Measurements from ENCODE around the gene CCDC110. TPM values are rescaled to one million over a fixed set of nuclear protein-coding genes. Genes with fewer than 3 reads are reported as not detected.
A peak's percentile ranks its signal among the peaks of the same experiment; 100 is the strongest.

CCDC110 gene
- total and polyA plus RNA-seq, 4 donors: 0.31 to 1.8 (median 0.92) TPM

DNA sequence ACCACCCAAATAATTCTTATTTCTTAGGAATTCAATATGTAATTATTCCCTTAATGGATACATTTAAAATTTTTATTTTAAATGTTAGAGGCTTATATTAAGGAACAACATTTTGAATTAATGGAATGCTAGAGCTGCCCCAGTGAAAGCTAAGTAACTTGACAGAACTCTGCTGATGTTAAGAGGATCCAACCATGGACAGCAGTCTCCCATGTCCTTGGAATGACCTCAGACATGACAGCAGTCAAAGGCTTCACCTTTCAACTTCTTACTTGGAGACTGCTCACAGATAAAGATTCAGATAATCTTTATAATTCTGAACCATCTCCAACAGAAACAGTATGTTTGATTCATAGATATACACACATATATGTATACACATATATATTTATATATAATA lies 46.5 kb upstream of the CCDC110 start:
- peaks cover 4 to 8% (median 7%) of the 10 kb centered on the region in 5 donors for H3K4me1 ChIP-seq (ENCODE audit: control insufficient read depth in 5 of 5, insufficient read depth in 5 of 5, low read length in 5 of 5)
- no peaks in the 10 kb centered on the region for H3K27me3 ChIP-seq (ENCODE audit: control insufficient read depth in 3 of 3, insufficient read depth in 3 of 3, low read length in 2 of 3)
- ATAC-seq (ENCODE audit: insufficient read depth, low FRiP score) (no peak), DNase-seq (peak in 1 of 3 donors; percentile 47)
- H3K9me3 ChIP-seq (ENCODE audit: control insufficient read depth in 4 of 4, insufficient read depth in 3 of 4, low read length in 3 of 4): no peaks in the 10 kb centered on the region
- TF ChIP-seq, protein P1, sequence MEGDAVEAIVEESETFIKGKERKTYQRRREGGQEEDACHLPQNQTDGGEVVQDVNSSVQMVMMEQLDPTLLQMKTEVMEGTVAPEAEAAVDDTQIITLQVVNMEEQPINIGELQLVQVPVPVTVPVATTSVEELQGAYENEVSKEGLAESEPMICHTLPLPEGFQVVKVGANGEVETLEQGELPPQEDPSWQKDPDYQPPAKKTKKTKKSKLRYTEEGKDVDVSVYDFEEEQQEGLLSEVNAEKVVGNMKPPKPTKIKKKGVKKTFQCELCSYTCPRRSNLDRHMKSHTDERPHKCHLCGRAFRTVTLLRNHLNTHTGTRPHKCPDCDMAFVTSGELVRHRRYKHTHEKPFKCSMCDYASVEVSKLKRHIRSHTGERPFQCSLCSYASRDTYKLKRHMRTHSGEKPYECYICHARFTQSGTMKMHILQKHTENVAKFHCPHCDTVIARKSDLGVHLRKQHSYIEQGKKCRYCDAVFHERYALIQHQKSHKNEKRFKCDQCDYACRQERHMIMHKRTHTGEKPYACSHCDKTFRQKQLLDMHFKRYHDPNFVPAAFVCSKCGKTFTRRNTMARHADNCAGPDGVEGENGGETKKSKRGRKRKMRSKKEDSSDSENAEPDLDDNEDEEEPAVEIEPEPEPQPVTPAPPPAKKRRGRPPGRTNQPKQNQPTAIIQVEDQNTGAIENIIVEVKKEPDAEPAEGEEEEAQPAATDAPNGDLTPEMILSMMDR (IDR thresholded peaks at IDR 0.05; ENCODE audit: control extremely low read depth, extremely low read depth): no peak
- peaks cover 0 to 21% (median 2%) of the 10 kb centered on the region in 4 donors for H3K36me3 ChIP-seq (ENCODE audit: control insufficient read depth in 4 of 4, insufficient read depth in 4 of 4, low read length in 4 of 4)
- H3K9ac ChIP-seq (ENCODE audit: insufficient read depth in 1 of 2, low read length in 2 of 2): no peak overlapping the region
- no peak overlapping the region for H3K4me3 ChIP-seq
- no peak overlapping the region for H3K27ac ChIP-seq (ENCODE audit: low read depth in 1 of 2, low read length in 1 of 2)

DNA sequence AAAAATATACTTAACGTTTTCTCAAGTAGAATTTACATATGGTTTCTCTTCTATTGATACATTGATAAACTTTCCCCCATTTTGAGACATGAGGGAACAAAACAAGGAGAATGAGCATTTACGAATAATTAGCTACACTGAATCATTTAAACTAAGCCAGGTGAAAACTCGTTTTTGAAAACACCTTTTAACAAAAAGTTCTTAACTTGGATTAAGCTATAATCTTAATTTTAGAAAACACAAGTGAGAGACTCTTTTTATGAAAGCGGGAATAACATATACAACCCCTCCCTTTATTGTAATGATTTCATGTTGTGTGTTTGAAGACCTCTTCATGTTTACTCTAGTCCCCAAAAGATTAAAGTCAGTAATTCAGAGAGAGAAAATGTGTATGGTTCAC lies 43.7 kb upstream of the CCDC110 start:
- peaks cover 0 to 17% (median 2%) of the 10 kb centered on the region in 4 donors for H3K36me3 ChIP-seq (ENCODE audit: control insufficient read depth in 4 of 4, insufficient read depth in 4 of 4, low read length in 4 of 4)
- no peak overlapping the region for H3K4me3 ChIP-seq
- WGBS, 2 donors: 83 to 87% methylated on average over 4 of the region's 4 CpGs
- H3K9me3 ChIP-seq (ENCODE audit: control insufficient read depth in 4 of 4, insufficient read depth in 3 of 4, low read length in 3 of 4): no peaks in the 10 kb centered on the region
- ATAC-seq (ENCODE audit: insufficient read depth, low FRiP score) (no peak), DNase-seq (no peak)
- no peak overlapping the region for H3K9ac ChIP-seq (ENCODE audit: insufficient read depth in 1 of 2, low read length in 2 of 2)
- TF ChIP-seq, protein P1 (IDR thresholded peaks at IDR 0.05; ENCODE audit: control extremely low read depth, extremely low read depth): no peak
- no peak overlapping the region for H3K27ac ChIP-seq (ENCODE audit: low read depth in 1 of 2, low read length in 1 of 2)
- H3K27me3 ChIP-seq (ENCODE audit: control insufficient read depth in 3 of 3, insufficient read depth in 3 of 3, low read length in 2 of 3): no peaks in the 10 kb centered on the region
- H3K4me1 ChIP-seq (ENCODE audit: control insufficient read depth in 5 of 5, insufficient read depth in 5 of 5, low read length in 5 of 5): peaks cover 4 to 17% (median 8%) of the 10 kb centered on the region in 5 donors

GRCh38 chr4:185514182-185514697 lies 42.7 kb upstream of the CCDC110 start:
- no peaks in the 10 kb centered on the region for H3K27me3 ChIP-seq (ENCODE audit: control insufficient read depth in 3 of 3, insufficient read depth in 3 of 3, low read length in 2 of 3)
- WGBS, 2 donors: 77 to 79% methylated on average over 17 of the region's 17 CpGs
- TF ChIP-seq, protein P1 (IDR thresholded peaks at IDR 0.05; ENCODE audit: control extremely low read depth, extremely low read depth): no peak
- DNase-seq (no peak), ATAC-seq (ENCODE audit: insufficient read depth, low FRiP score) (no peak)
- peaks cover 0 to 17% (median 8%) of the 10 kb centered on the region in 5 donors for H3K4me1 ChIP-seq (ENCODE audit: control insufficient read depth in 5 of 5, insufficient read depth in 5 of 5, low read length in 5 of 5)
- no peak overlapping the region for H3K4me3 ChIP-seq
- H3K27ac ChIP-seq (ENCODE audit: low read depth in 1 of 2, low read length in 1 of 2): peak overlapping the region in 1 of 2 donors; percentile 33
- peak overlapping the region in 1 of 2 donors; percentile 52 for H3K9ac ChIP-seq (ENCODE audit: insufficient read depth in 1 of 2, low read length in 2 of 2)
- H3K9me3 ChIP-seq (ENCODE audit: control insufficient read depth in 4 of 4, insufficient read depth in 3 of 4, low read length in 3 of 4): no peaks in the 10 kb centered on the region
- peaks cover 0 to 16% (median 2%) of the 10 kb centered on the region in 4 donors for H3K36me3 ChIP-seq (ENCODE audit: control insufficient read depth in 4 of 4, insufficient read depth in 4 of 4, low read length in 4 of 4)

All from lung (tissue), 12 donors.